Ishikawa (cell line): ENCODE measurements around the gene ATP6AP1.

Experiments used
- CEBPB ChIP-seq: IDR thresholded peaks from 2 replicates; pipeline ENCODE4 v1.6.1; 2012
- CREB1 ChIP-seq: IDR thresholded peaks from 2 replicates; pipeline ENCODE4 v1.6.1; 2012; ENCODE audit warnings: low read depth
- EGR1 ChIP-seq: IDR thresholded peaks from 2 replicates; pipeline ENCODE4 v1.6.1; 2012
- EP300 ChIP-seq: IDR thresholded peaks from 2 replicates; pipeline ENCODE4 v1.6.1; 2012; ENCODE audit warnings: borderline replicate concordance
- FOXM1 ChIP-seq: IDR thresholded peaks from 2 replicates; pipeline ENCODE4 v1.6.1; 2012; ENCODE audit warnings: low read depth, borderline replicate concordance
- MAX ChIP-seq: IDR thresholded peaks from 2 replicates; pipeline ENCODE4 v1.6.1; 2012
- NFIC ChIP-seq: IDR thresholded peaks from 2 replicates; pipeline ENCODE4 v1.6.1; 2012
- RAD21 ChIP-seq: IDR thresholded peaks from 2 replicates; pipeline ENCODE4 v1.6.1; 2012; ENCODE audit warnings: low read depth
- REST ChIP-seq: IDR thresholded peaks from 2 replicates; pipeline ENCODE4 v1.6.1; 2012; ENCODE audit warnings: low read depth, mild to moderate bottlenecking
- TAF1 ChIP-seq: IDR thresholded peaks from 2 replicates; pipeline ENCODE4 v1.6.1; 2012; ENCODE audit warnings: low read depth, mild to moderate bottlenecking
- TCF12 ChIP-seq: IDR thresholded peaks from 2 replicates; pipeline ENCODE4 v1.6.1; 2012; ENCODE audit warnings: low read depth
- TEAD4 ChIP-seq: IDR thresholded peaks from 2 replicates; pipeline ENCODE4 v1.6.1; 2012
- USF1 ChIP-seq: IDR thresholded peaks from 2 replicates; pipeline ENCODE4 v1.6.1; 2012
- YY1 ChIP-seq: IDR thresholded peaks from 2 replicates; pipeline ENCODE4 v1.6.1; 2012; ENCODE audit warnings: low read depth
- ZBTB7A ChIP-seq: IDR thresholded peaks from 2 replicates; pipeline ENCODE4 v1.6.1; 2012; ENCODE audit warnings: low read depth

Gene ATP6AP1

GRCh38 chrX:154413142-154413541 lies 15.3 kb upstream of the ATP6AP1 start:
- TF ChIP-seq NFIC (no peak), USF1 (no peak), CREB1 (no peak), YY1 (no peak), FOXM1 (no peak), EP300 (no peak), TEAD4 (no peak), TCF12 (no peak)

GRCh38 chrX:154417157-154417556 lies 11.3 kb upstream of the ATP6AP1 start:
- TF ChIP-seq TCF12 (no peak), CEBPB (no peak), NFIC (no peak), ZBTB7A (no peak), MAX (no peak), EGR1 (no peak), TAF1 (no peak), RAD21 (no peak), EP300 (no peak), TEAD4 (no peak), CREB1 (no peak)

GRCh38 chrX:154419189-154419588 lies 9.3 kb upstream of the ATP6AP1 start:
- TF ChIP-seq TEAD4 (no peak), MAX (no peak)

GRCh38 chrX:154419688-154420401 lies 8.6 kb upstream of the ATP6AP1 start:
- TF ChIP-seq RAD21 (no peak), ZBTB7A (no peak), YY1 (no peak), TEAD4 (no peak), TAF1 (no peak), CEBPB (no peak)

GRCh38 chrX:154420402-154420756 lies 8.1 kb upstream of the ATP6AP1 start:
- TF ChIP-seq USF1 (no peak), EP300 (no peak), NFIC (no peak), CEBPB (no peak), ZBTB7A (no peak), TCF12 (no peak), MAX (no peak), REST (no peak), EGR1 (no peak), YY1 (no peak), TEAD4 (no peak), TAF1 (no peak), CREB1 (no peak), FOXM1 (no peak), RAD21 (no peak)

GRCh38 chrX:154426916-154427770 lies 1.3 kb upstream of the ATP6AP1 start:
- no peak for TF ChIP-seq MAX
- TF ChIP-seq CREB1: no peak
- TF ChIP-seq RAD21: no peak
- TF ChIP-seq REST: no peak
- TF ChIP-seq TCF12: no peak
- no peak for TF ChIP-seq NFIC
- no peak for TF ChIP-seq ZBTB7A
- no peak for TF ChIP-seq FOXM1
- TF ChIP-seq EGR1: no peak
- no peak for TF ChIP-seq CEBPB
